Thoracic aorta (tissue), 2 donors: ENCODE measurements around the gene LAMTOR1. TPM values are rescaled to one million over a fixed set of nuclear protein-coding genes. Genes with fewer than 3 reads are reported as not detected.
A peak's percentile ranks its signal among the peaks of the same experiment; 100 is the strongest.

Experiments
- ATAC-seq: fragments of 150-250 bp; one replicate; pipeline ENCODE4 v1.8.0; 2017; ENCODE audit warnings: low read depth; ENCODE audit not compliant: insufficient number of reproducible peaks, low FRiP score
- DNase-seq: peaks from one replicate; pipeline ENCODE4 v3.0.0-alpha.2; 2020; ENCODE audit warnings: low spot score
- H3K27ac ChIP-seq, 2 donors: fragments of 200-600 bp; sonication (generic); 1 replicate in 1 of 2; 2 replicates in 1 of 2; pipeline ENCODE4 v1.5.1; 2016; ENCODE audit warnings: mild to moderate bottlenecking in 2 of 2, moderate library complexity in 2 of 2
- H3K27me3 ChIP-seq: fragments of 200-600 bp; sonication (generic); replicated peaks from 2 replicates; pipeline ENCODE4 v1.6.0; 2016; ENCODE audit warnings: mild to moderate bottlenecking; ENCODE audit not compliant: insufficient read depth
- H3K36me3 ChIP-seq: fragments of 200-600 bp; sonication (generic); one replicate; pipeline ENCODE4 v1.5.1; 2016
- H3K4me1 ChIP-seq, 2 donors: fragments of 200-600 bp; sonication (generic); 1 replicate in 1 of 2; 2 replicates in 1 of 2; pipeline versions ENCODE4 v1.5.1 to v1.6.0; 2016; ENCODE audit warnings: low read depth in 2 of 2, mild to moderate bottlenecking in 1 of 2; ENCODE audit not compliant: control insufficient read depth in 1 of 2
- H3K4me3 ChIP-seq: fragments of 200-600 bp; sonication (generic); 2 replicates; pipeline ENCODE4 v1.5.1; 2016; ENCODE audit warnings: mild to moderate bottlenecking
- H3K9me3 ChIP-seq: fragments of 200-600 bp; sonication (generic); 2 replicates; pipeline ENCODE4 v1.5.1; 2016
- CTCF ChIP-seq: fragments of 200-600 bp; sonication (generic); IDR thresholded peaks from one replicate; pipeline ENCODE4 v1.5.1; 2019; ENCODE audit warnings: antibody characterized with exemption
- total RNA-seq, 2 donors: library from RNA; depleted of rRNA; stranded (reverse); fragments of >200 nt; gene quantifications; one replicate each; pipeline versions ENCODE4 v1.1.0 to v1.2.3, GENCODE V29; 2016

Gene LAMTOR1
- total RNA-seq, 2 donors from 2014 or later, result 68.1 to 94.4 TPM

GRCh38 chr11:72048766-72049460, 54.2 kb downstream of the LAMTOR1 start:
- DNase-seq (no peak), ATAC-seq (no peak)
- no peaks in the 10 kb centered on the region for H3K27me3 ChIP-seq
- H3K27ac ChIP-seq, result peak overlapping the region in 1 of 2 donors; percentile 21
- H3K4me3 ChIP-seq, result no peak overlapping the region
- H3K4me1 ChIP-seq, result no peaks in the 10 kb centered on the region
- H3K9me3 ChIP-seq, result no peaks in the 10 kb centered on the region
- H3K36me3 ChIP-seq, result peaks cover 3% of the 10 kb centered on the region
- no peak for TF ChIP-seq CTCF

Other genes starting within 250 kb of the LAMTOR1 start
- not detected for gene DEFB131B, start 224.8 kb downstream of the LAMTOR1 start, total RNA-seq
- 1 to 10 TPM; 6.0 to 7.7 TPM for gene XNDC1N, start 174.7 kb downstream of the LAMTOR1 start, total RNA-seq
- gene RNF121, start 174.3 kb downstream of the LAMTOR1 start, total RNA-seq, result 10 to 100 TPM; 50.2 to 74.6 TPM
- gene IL18BP, start 104.4 kb downstream of the LAMTOR1 start, total RNA-seq, result 10 to 100 TPM; 20.2 to 32.2 TPM
- 100 to 1,000 TPM; 282 to 286 TPM for gene NUMA1, start 22.8 kb downstream of the LAMTOR1 start, total RNA-seq
- 10 to 100 TPM in 1 of 2 donors, 1 to 10 TPM in 1; 6.1 to 24.0 TPM for gene LRRC51, start 22.4 kb downstream of the LAMTOR1 start, total RNA-seq
- gene TOMT, start 2.6 kb upstream of the LAMTOR1 start, total RNA-seq, result not detected
- gene ANAPC15, start 9.4 kb upstream of the LAMTOR1 start, total RNA-seq, result 10 to 100 TPM in 1 of 2 donors, 1 to 10 TPM in 1; 9.8 to 24.2 TPM
- not detected for gene FOLR3, start 32.4 kb upstream of the LAMTOR1 start, total RNA-seq
- not detected for gene FOLR1, start 88.8 kb upstream of the LAMTOR1 start, total RNA-seq
- gene FOLR2, start 113.5 kb upstream of the LAMTOR1 start, total RNA-seq, result 100 to 1,000 TPM in 1 of 2 donors, 10 to 100 TPM in 1; 51.4 to 118 TPM
- gene INPPL1, start 121.5 kb upstream of the LAMTOR1 start, total RNA-seq, result 100 to 1,000 TPM; 108 to 113 TPM
- not detected for gene PHOX2A, start 140.9 kb upstream of the LAMTOR1 start, total RNA-seq